SU-DHL-6 (cell line): ENCODE data around the gene PDE1C.

Experiments used
- CTCF ChIP-seq: fragments of 200-600 bp; sonication (generic); IDR thresholded peaks from one replicate; pipeline ENCODE4 v1.5.1; 2017; ENCODE audit warnings: antibody characterized with exemption, mild to moderate bottlenecking, low read length, moderate library complexity; ENCODE audit not compliant: insufficient read depth, poor library complexity, severe bottlenecking
- EZH2phosphoT487 ChIP-seq: fragments of 200-600 bp; sonication (generic), shearing (Covaris generic); conservative IDR thresholded peaks from 2 replicates; pipeline ENCODE4 v1.6.1; 2018; ENCODE audit warnings: mild to moderate bottlenecking, antibody characterized with exemption, low read length, moderate library complexity, mixed read lengths

DNA sequence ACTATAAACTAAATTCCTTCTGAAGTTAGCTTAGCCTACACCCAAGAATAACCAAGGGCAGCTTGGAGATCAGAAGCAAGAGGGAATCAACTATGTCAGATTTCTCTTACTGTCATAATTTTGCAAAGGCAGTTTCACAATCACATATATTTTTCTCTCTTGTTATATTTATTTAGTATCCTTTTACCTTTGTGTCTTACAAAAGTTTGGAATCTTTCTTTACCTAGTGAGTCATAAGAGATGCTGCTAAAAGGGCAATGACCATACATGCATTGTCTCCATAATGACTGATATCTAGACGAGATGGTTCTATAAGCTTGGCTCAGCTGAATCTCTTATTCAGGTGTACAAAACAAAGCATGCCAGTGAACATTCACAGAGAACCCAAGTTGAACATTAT lies 322.1 kb downstream of the PDE1C start:
- TF ChIP-seq EZH2phosphoT487 (no peak), CTCF (no peak)
